ENCODE results near the gene MAP3K5.

GRCh38 chr6:136783495-136784270 is 8.6 kb downstream of the MAP3K5 start:
- TF ChIP-seq POLR2A (IDR thresholded peaks at IDR 0.05) (no peak), CTCF (IDR thresholded peaks at IDR 0.05) (no peak), POLR2AphosphoS5 (IDR thresholded peaks at IDR 0.05) (no peak)
